ENCODE measurements around the gene GDPD3. TPM values are rescaled to one million over a fixed set of nuclear protein-coding genes. Genes with fewer than 3 reads are reported as not detected.

GDPD3 gene
- total and polyA plus RNA-seq, 12 donors: 0.78 to 17.6 (median 2.8) TPM; not detected in 1

GRCh38 chr16:30065102-30065942, 48.0 kb downstream of the GDPD3 start, which contains the start of gene ALDOA:
Gene ALDOA (plus strand): TSS chr16:30065760. CDS start chr16:30066898, 1,138 bp downstream.
- H3K36me3 ChIP-seq (replicated peaks in 1 of 2): peaks cover 0 to 36% of the 10 kb centered on the region in 2 donors
- H3K4me3 ChIP-seq: peak within 1 kb of the TSS; percentile 45 to 96 (median 88)
- H3K9me3 ChIP-seq (replicated peaks in 1 of 3): no peaks in the 10 kb centered on the region
- intact Hi-C loops (cut with DNase I): no loop called here
- peak; percentile 99 for TF ChIP-seq POLR2A (IDR thresholded peaks at IDR 0.05)
- peak in 1 of 6 experiments; percentile 29 for TF ChIP-seq CTCF (IDR thresholded peaks at IDR 0.05)
- no peaks in the 10 kb centered on the region for H3K27me3 ChIP-seq
- H3K27ac ChIP-seq: peak within 1 kb of the TSS; percentile 92 to 100 (median 99)
- 0 to 1% (median 0%) methylated on average over 6 to 99 of the region's 99 CpGs for WGBS, 4 donors
- peak; percentile 98 to 99 (median 99) for DNase-seq
- peaks cover 41 to 48% of the 10 kb centered on the region in 2 donors for H3K4me1 ChIP-seq (replicated peaks in 1 of 2)

- intact Hi-C loops (cut with DNase I): no loop called here
- H3K4me3 ChIP-seq: peak overlapping the region; percentile 37 to 96 (median 66)
- TF ChIP-seq CTCF (IDR thresholded peaks at IDR 0.05): no peak
- TF ChIP-seq POLR2A (IDR thresholded peaks at IDR 0.05): peak in 1 of 2 donors; percentile 80
- peak overlapping the region; percentile 92 to 100 (median 99) for H3K27ac ChIP-seq
- no peak for DNase-seq
- H3K9me3 ChIP-seq (replicated peaks in 1 of 3): no peaks in the 10 kb centered on the region
- no peaks in the 10 kb centered on the region for H3K27me3 ChIP-seq
- peaks cover 37 to 41% of the 10 kb centered on the region in 2 donors for H3K4me1 ChIP-seq (replicated peaks in 1 of 2)
- WGBS, 4 donors: 0 to 1% (median 0%) methylated on average over 5 to 25 of the region's 25 CpGs
- H3K36me3 ChIP-seq (replicated peaks in 1 of 2): peaks cover 0 to 30% of the 10 kb centered on the region in 2 donors
Measured at GRCh38 chr16:30064729-30065101, 48.6 kb downstream of the GDPD3 start.

- Histone ChIP-seq H3K9me3 (replicated peaks in 1 of 3) (no peaks in the 10 kb centered on the region), H3K27ac (peak overlapping the region; percentile 92 to 100 (median 99)), H3K4me3 (peak overlapping the region; percentile 37 to 96 (median 66)), H3K4me1 (replicated peaks in 1 of 2) (peaks cover 32 to 35% of the 10 kb centered on the region in 2 donors), H3K27me3 (no peaks in the 10 kb centered on the region), H3K36me3 (replicated peaks in 1 of 2) (peaks cover 0 to 24% of the 10 kb centered on the region in 2 donors)
- 1 to 10% (median 7%) methylated on average over 19 to 27 of the region's 27 CpGs for WGBS, 4 donors
- intact Hi-C loops (cut with DNase I): no loop called here
- DNase-seq: peak; percentile 71 to 90 (median 79)
- TF ChIP-seq CTCF (IDR thresholded peaks at IDR 0.05) (peak in 4 of 6 experiments; percentile 13 to 34 (median 26)), POLR2A (IDR thresholded peaks at IDR 0.05) (peak in 1 of 2 donors; percentile 46)
Measured at GRCh38 chr16:30063893-30064728, 49.2 kb downstream of the GDPD3 start.

Measured in adrenal gland (tissue), 12 donors.